H1 (cell line): Measurements from ENCODE around the gene RNASE2. TPM values are rescaled to one million over a fixed set of nuclear protein-coding genes. Genes with fewer than 3 reads are reported as not detected.

Experiments used
- polyA plus RNA-seq, 7 experiments: library from polyadenylated mRNA; depleted of rRNA in 3 of 7; stranded (reverse) in 5 of 7; unstranded in 2 of 7; fragments of >200 nt in 5 of 7; fragments of 200-250 nt in 2 of 7; gene quantifications; 1 replicate in 5 of 7; 2 replicates in 1 of 7; 4 replicates in 1 of 7; pipeline versions ENCODE4 v1.2.1 to v1.2.3, GENCODE V29; 2011 to 2013; ENCODE audit warnings: missing spikeins in 2 of 7, mixed read lengths in 2 of 7
- small RNA-seq: library from polyadenylated mRNA; stranded (forward); fragments of <200 nt; extraction: miRNeasy Mini kit (QIAGEN cat#:217004); gene quantifications from one replicate; pipeline ENCODE3, GENCODE V24; 2013; ENCODE audit not compliant: insufficient read depth
- total RNA-seq: library from RNA; stranded (reverse); fragmentation: NEBNext Ultra II Directional; extraction: Animal tissue kit (Norgen Biotek cat#: 25700); gene quantifications from 2 replicates; pipeline ENCODE4 v1.2.1, GENCODE V29; 2021

RNASE2 gene
- total and polyA plus RNA-seq, 2 of the 8 experiments (the other 6 are each of a cell fraction or from before 2014, with no cell fraction given), result not detected

Small RNAs within 50 kb of the gene (small RNA-seq; reads per million reads assigned to genes)
- gene RN7SL189P, result not detected

Other genes with a start within 250 kb of the RNASE2 start
- not detected in 2 replicates for gene EDDM3A, start 209.6 kb upstream of the RNASE2 start, total RNA-seq
- gene EDDM3A, start 209.6 kb upstream of the RNASE2 start, polyA plus RNA-seq (2011; rRNA removed), result 0.09 and 0.11 TPM in 2 replicates
- gene EDDM3B, start 187.1 kb upstream of the RNASE2 start, total RNA-seq, result not detected in 2 replicates
- not detected in 2 replicates for gene EDDM3B, start 187.1 kb upstream of the RNASE2 start, polyA plus RNA-seq (2011; rRNA removed)
- gene RNASE6, start 174.2 kb upstream of the RNASE2 start, total RNA-seq, result not detected in 2 replicates
- gene RNASE6, start 174.2 kb upstream of the RNASE2 start, polyA plus RNA-seq (2011; rRNA removed), result 0.12 TPM in 1 of 2 replicates, not detected in the other
- gene RNASE1, start 152.6 kb upstream of the RNASE2 start, total RNA-seq, result 2.2 and 3.0 TPM in 2 replicates
- 10.2 and 13.4 TPM in 2 replicates for gene RNASE1, start 152.6 kb upstream of the RNASE2 start, polyA plus RNA-seq (2011; rRNA removed)
- gene RNASE3, start 64.1 kb upstream of the RNASE2 start, total RNA-seq, result not detected in 2 replicates
- not detected in 2 replicates for gene RNASE3, start 64.1 kb upstream of the RNASE2 start, polyA plus RNA-seq (2011; rRNA removed)
- gene METTL17, start 34.5 kb downstream of the RNASE2 start, total RNA-seq, result 73.8 and 75.8 TPM in 2 replicates
- 138 and 145 TPM in 2 replicates for gene METTL17, start 34.5 kb downstream of the RNASE2 start, polyA plus RNA-seq (2011; rRNA removed)
- gene SLC39A2, start 43.8 kb downstream of the RNASE2 start, total RNA-seq, result 0.22 TPM in 1 of 2 replicates, not detected in the other
- 0.14 and 0.31 TPM in 2 replicates for gene SLC39A2, start 43.8 kb downstream of the RNASE2 start, polyA plus RNA-seq (2011; rRNA removed)
- gene NDRG2, start 69.6 kb downstream of the RNASE2 start, total RNA-seq, result 27.2 and 29.9 TPM in 2 replicates
- gene NDRG2, start 69.6 kb downstream of the RNASE2 start, polyA plus RNA-seq (2011; rRNA removed), result 48.6 and 65.0 TPM in 2 replicates
- 0.34 TPM in 1 of 2 replicates, not detected in the other for gene TPPP2, start 74.7 kb downstream of the RNASE2 start, total RNA-seq
- gene TPPP2, start 74.7 kb downstream of the RNASE2 start, polyA plus RNA-seq (2011; rRNA removed), result not detected in 2 replicates
- gene RNASE13, start 79.3 kb downstream of the RNASE2 start, total RNA-seq, result not detected in 2 replicates
- 0.05 TPM in 1 of 2 replicates, not detected in the other for gene RNASE13, start 79.3 kb downstream of the RNASE2 start, polyA plus RNA-seq (2011; rRNA removed)
- not detected in 2 replicates for gene RNASE7, start 86.9 kb downstream of the RNASE2 start, total RNA-seq
- gene RNASE7, start 86.9 kb downstream of the RNASE2 start, polyA plus RNA-seq (2011; rRNA removed), result not detected in 2 replicates
- not detected in 2 replicates for gene RNASE8, start 102.3 kb downstream of the RNASE2 start, total RNA-seq
- not detected in 2 replicates for gene RNASE8, start 102.3 kb downstream of the RNASE2 start, polyA plus RNA-seq (2011; rRNA removed)
- 49.5 and 53.1 TPM in 2 replicates for gene ARHGEF40, start 114.8 kb downstream of the RNASE2 start, total RNA-seq
- gene ARHGEF40, start 114.8 kb downstream of the RNASE2 start, polyA plus RNA-seq (2011; rRNA removed), result 99.6 and 101 TPM in 2 replicates
- gene ZNF219, start 143.2 kb downstream of the RNASE2 start, total RNA-seq, result 108 and 113 TPM in 2 replicates
- 160 and 310 TPM in 2 replicates for gene ZNF219, start 143.2 kb downstream of the RNASE2 start, polyA plus RNA-seq (2011; rRNA removed)
- 1.3 and 1.9 TPM in 2 replicates for gene TMEM253, start 145.6 kb downstream of the RNASE2 start, total RNA-seq
- 1.9 and 2.2 TPM in 2 replicates for gene TMEM253, start 145.6 kb downstream of the RNASE2 start, polyA plus RNA-seq (2011; rRNA removed)
- gene OR5AU1, start 200.6 kb downstream of the RNASE2 start, total RNA-seq, result not detected in 2 replicates
- not detected in 2 replicates for gene OR5AU1, start 200.6 kb downstream of the RNASE2 start, polyA plus RNA-seq (2011; rRNA removed)